ENCODE measurements around the gene CARS1. TPM values are rescaled to one million over a fixed set of nuclear protein-coding genes. Genes with fewer than 3 reads are reported as not detected.
A peak's percentile ranks its signal among the peaks of the same experiment; 100 is the strongest.

CARS1 gene
- total RNA-seq, 2 experiments from 2014 or later, result 81.4 to 97.6 TPM

DNA sequence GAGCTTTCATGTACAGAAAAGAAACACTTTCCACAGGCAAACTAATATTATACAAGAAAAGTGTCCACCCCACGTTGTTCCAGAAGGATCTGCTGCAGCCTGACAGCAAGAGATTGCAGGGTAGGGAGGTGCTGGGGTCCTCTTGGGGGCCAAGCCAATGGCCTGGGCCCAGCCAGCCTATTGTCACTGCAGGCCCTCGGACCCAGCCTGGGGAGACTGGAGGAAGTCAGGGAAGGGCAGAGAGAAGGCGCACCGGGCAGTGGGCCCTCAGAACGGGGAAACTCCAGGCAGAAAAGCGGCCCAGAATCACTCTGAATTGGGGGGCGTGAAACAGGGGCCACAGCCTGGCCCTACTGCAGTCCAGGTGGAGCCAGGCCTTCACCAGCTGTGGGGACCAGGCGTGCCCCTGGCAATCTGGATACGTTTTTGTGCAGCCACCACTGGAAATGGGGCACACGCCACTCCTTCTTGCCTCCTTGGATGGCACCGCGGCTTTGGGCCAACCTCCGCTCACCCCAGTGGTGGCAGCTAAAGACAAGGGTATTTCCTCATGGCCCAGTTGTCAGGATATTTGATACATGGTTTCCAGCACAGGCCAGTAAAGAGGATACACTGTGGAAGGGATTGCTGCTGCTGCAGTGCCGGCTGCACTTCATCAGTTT lies 61.2 kb downstream of the CARS1 start:
- Mint-ChIP-seq H3K9me3 (no peaks in the 10 kb centered on the region), H3K36me3 (ENCODE audit: low read depth) (peaks cover 26% of the 10 kb centered on the region), H3K27me3 (no peaks in the 10 kb centered on the region), H3K4me1 (peaks cover 3% of the 10 kb centered on the region), H3K27ac (peak overlapping the region; percentile 31), H3K4me3 (no peak overlapping the region)
- no peak for DNase-seq
- POLR2A ChIA-PET, result no interaction called here
- CTCF ChIA-PET, result interaction anchor here (1.0 to 1.3 kb wide), 2 partner anchors 19 to 20 kb away, joined by 3 read pairs; no protein-coding TSS in a partner anchor

GRCh38 chr11:2995031-2995561 lies 62.1 kb downstream of the CARS1 start:
- peaks cover 6% of the 10 kb centered on the region for H3K4me1 Mint-ChIP-seq
- no peaks in the 10 kb centered on the region for H3K27me3 Mint-ChIP-seq
- H3K27ac Mint-ChIP-seq, result no peak overlapping the region
- CTCF ChIA-PET, result interaction anchor here (1.3 to 1.8 kb wide), 2 partner anchors 9 to 19 kb away, joined by 3 to 6 read pairs; no protein-coding TSS in a partner anchor
- DNase-seq, result no peak
- no peaks in the 10 kb centered on the region for H3K9me3 Mint-ChIP-seq
- H3K36me3 Mint-ChIP-seq (ENCODE audit: low read depth), result peaks cover 26% of the 10 kb centered on the region
- POLR2A ChIA-PET, result no interaction called here
- no peak overlapping the region for H3K4me3 Mint-ChIP-seq

DNA sequence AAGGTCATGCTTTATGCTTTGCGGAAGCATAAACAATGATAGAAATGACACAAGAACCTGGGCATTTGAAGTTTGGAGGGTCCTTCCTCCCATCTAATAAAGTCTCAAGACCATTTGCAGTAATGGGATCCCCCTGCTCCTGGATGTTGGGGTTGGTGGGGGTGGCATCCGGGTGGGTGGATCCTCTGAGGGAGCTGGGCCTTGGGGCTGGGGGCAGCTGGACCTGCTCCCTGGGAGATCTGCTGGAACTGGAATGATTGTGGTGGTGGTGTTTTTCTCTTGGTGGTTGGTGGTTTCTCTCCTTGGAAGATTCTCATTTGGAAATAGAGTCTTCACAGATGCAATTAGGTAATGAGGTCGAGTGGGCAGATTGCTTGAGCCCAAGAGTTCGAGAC lies 62.9 kb downstream of the CARS1 start:
- H3K4me3 Mint-ChIP-seq, result peak overlapping the region; percentile 6

GRCh38 chr11:2992997-2993325 lies 64.3 kb downstream of the CARS1 start:
- peak overlapping the region; percentile 93 for H3K4me3 Mint-ChIP-seq
- H3K27ac Mint-ChIP-seq, result peak overlapping the region; percentile 97
- ChIA-PET POLR2A (no interaction called here), CTCF (no interaction called here)
- no peaks in the 10 kb centered on the region for H3K9me3 Mint-ChIP-seq
- DNase-seq, result no peak
- peaks cover 21% of the 10 kb centered on the region for H3K4me1 Mint-ChIP-seq
- H3K36me3 Mint-ChIP-seq (ENCODE audit: low read depth), result peaks cover 35% of the 10 kb centered on the region
- no peaks in the 10 kb centered on the region for H3K27me3 Mint-ChIP-seq

More for the DNA sequence above, 62.9 kb downstream of the CARS1 start:
- H3K9me3 Mint-ChIP-seq, result no peaks in the 10 kb centered on the region
- no peaks in the 10 kb centered on the region for H3K27me3 Mint-ChIP-seq
- H3K36me3 Mint-ChIP-seq (ENCODE audit: low read depth), result peaks cover 26% of the 10 kb centered on the region
- POLR2A ChIA-PET, result no interaction called here
- no peak for DNase-seq
- CTCF ChIA-PET, result interaction anchor here (1.8 kb wide), 1 partner anchor 9 kb away, joined by 6 read pairs; no protein-coding TSS in a partner anchor
- peaks cover 12% of the 10 kb centered on the region for H3K4me1 Mint-ChIP-seq
- H3K27ac Mint-ChIP-seq, result peak overlapping the region; percentile 43

DNA sequence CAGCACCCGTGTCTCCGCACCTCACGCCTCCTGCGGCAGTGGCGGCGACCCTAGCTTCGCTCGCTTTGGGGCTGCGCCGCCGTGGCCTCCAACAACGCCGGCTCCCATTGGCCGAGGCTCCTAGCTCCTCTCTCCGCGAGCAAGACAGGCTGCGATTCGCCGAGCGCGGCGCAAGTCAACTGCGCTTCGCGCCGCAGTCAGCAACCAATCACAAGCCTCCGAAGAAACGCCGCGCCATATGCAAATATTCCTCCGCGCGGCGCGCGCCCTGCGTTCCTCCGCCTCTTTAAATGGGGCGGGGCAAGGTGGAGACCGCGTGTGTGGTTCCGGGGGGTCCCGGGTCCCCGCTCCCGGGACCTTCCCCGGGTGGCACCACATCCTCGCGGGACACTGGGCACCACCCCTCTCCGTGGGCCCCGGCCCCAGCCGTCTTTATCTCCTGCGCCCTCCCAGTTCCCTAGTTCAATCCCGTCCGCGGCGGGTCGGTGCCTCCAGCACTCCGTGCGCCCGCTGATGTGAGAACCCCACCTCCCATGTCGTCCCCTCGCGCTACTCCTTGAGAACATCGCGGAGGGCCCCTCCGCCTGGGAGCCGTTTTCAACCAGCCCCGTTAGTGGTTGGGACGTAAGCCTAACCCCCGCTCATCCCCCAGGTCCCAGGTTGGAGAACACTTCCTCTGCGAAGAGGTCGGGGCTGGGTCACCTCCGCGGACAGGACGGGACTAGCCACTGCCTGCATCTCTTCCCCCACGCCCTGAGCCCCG lies 64.8 kb downstream of the CARS1 start, which contains the start of gene NAP1L4:
Gene NAP1L4 (minus strand): TSS at position 96 of the 763 bp plus-strand sequence. CDS start 13,109 bp downstream, outside the sequence.
- H3K27me3 Mint-ChIP-seq, result no peaks in the 10 kb centered on the region
- ChIA-PET POLR2A (interaction anchor here (0.7 to 1.0 kb wide), 2 partner anchors 21 to 22 kb away, joined by 4 to 7 read pairs; no protein-coding TSS in a partner anchor), CTCF (interaction anchor here (0.6 to 0.7 kb wide), 2 partner anchors 9 to 22 kb away, joined by 4 to 5 read pairs; no protein-coding TSS in a partner anchor)
- peaks cover 39% of the 10 kb centered on the region for H3K36me3 Mint-ChIP-seq (ENCODE audit: low read depth)
- peak within 1 kb of the TSS; percentile 96 for H3K4me3 Mint-ChIP-seq
- DNase-seq, result peak; percentile 97
- peak within 1 kb of the TSS; percentile 97 for H3K27ac Mint-ChIP-seq
- H3K9me3 Mint-ChIP-seq, result no peaks in the 10 kb centered on the region
- H3K4me1 Mint-ChIP-seq, result peaks cover 24% of the 10 kb centered on the region

- CTCF ChIA-PET, result interaction anchor here (0.6 to 0.7 kb wide), 2 partner anchors 10 to 23 kb away, joined by 4 to 5 read pairs; no protein-coding TSS in a partner anchor
- DNase-seq, result no peak
- POLR2A ChIA-PET, result interaction anchor here (0.7 to 1.0 kb wide), 2 partner anchors 22 to 23 kb away, joined by 4 to 7 read pairs; no protein-coding TSS in a partner anchor
- Mint-ChIP-seq H3K27ac (peak overlapping the region; percentile 97), H3K9me3 (no peaks in the 10 kb centered on the region), H3K36me3 (ENCODE audit: low read depth) (peaks cover 44% of the 10 kb centered on the region), H3K27me3 (no peaks in the 10 kb centered on the region), H3K4me3 (peak overlapping the region; percentile 96), H3K4me1 (peaks cover 30% of the 10 kb centered on the region)
Observed at GRCh38 chr11:2991452-2992233, 65.6 kb downstream of the CARS1 start.

DNA sequence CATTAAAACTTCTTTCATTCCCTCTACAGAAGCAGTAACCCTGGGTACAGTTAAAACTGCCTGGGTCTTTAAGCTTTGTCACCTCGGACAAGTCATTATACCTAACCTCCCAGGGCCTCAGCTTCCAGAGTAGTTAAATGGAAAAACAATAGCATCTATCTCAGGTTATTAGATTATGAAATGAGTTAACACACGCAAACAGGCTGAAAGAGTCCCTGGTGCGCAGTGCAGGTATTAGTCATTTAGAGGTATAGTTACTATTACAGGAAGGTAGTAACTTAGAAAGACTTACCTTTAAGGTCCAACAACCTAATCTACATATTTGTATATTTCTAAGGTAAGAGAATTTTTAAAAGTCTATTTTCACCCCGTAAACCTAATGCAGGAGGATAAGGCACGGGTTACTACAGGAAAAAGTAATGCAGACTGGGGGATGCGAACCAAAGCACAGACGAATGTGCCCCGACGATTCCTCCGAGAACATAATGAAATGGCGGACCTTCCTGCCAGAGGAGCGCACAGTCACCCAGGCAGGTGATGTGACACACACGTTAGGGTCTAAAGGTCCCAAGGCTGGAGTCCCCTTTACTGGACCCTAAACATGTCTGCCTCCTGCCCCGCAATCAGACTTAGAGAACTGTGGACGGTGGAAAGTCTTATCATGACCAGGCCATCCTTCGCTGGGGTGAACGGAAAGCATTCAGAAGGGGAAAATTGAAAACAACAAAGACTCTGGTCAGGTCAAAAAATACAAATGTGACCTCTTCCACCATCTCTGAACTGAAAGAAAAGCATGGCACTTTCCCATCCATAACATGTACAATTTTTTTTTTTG lies 66.4 kb downstream of the CARS1 start:
- Mint-ChIP-seq H3K36me3 (ENCODE audit: low read depth) (peaks cover 43% of the 10 kb centered on the region), H3K27me3 (no peaks in the 10 kb centered on the region), H3K4me1 (peaks cover 33% of the 10 kb centered on the region), H3K4me3 (peak overlapping the region; percentile 96), H3K27ac (peak overlapping the region; percentile 97), H3K9me3 (no peaks in the 10 kb centered on the region)
- ChIA-PET POLR2A (interaction anchor here (2.2 kb wide), 1 partner anchor 23 kb away, joined by 11 read pairs; no protein-coding TSS in a partner anchor), CTCF (interaction anchor here (1.0 to 2.0 kb wide), 6 partner anchors 10 to 101 kb away, joined by 4 to 7 read pairs (median 5); no protein-coding TSS in a partner anchor)
- DNase-seq, result peak; percentile 47

GRCh38 chr11:2989551-2989950 lies 67.7 kb downstream of the CARS1 start:
- Mint-ChIP-seq H3K9me3 (no peaks in the 10 kb centered on the region), H3K27ac (peak overlapping the region; percentile 97), H3K36me3 (ENCODE audit: low read depth) (peaks cover 50% of the 10 kb centered on the region), H3K27me3 (no peaks in the 10 kb centered on the region), H3K4me3 (peak overlapping the region; percentile 96), H3K4me1 (peaks cover 41% of the 10 kb centered on the region)
- ChIA-PET CTCF (interaction anchor here (0.6 to 2.0 kb wide), 11 partner anchors 8 to 102 kb away, joined by 3 to 7 read pairs (median 4); no protein-coding TSS in a partner anchor), POLR2A (interaction anchor here (2.2 kb wide), 1 partner anchor 25 kb away, joined by 11 read pairs; no protein-coding TSS in a partner anchor)
- DNase-seq, result no peak

DNA sequence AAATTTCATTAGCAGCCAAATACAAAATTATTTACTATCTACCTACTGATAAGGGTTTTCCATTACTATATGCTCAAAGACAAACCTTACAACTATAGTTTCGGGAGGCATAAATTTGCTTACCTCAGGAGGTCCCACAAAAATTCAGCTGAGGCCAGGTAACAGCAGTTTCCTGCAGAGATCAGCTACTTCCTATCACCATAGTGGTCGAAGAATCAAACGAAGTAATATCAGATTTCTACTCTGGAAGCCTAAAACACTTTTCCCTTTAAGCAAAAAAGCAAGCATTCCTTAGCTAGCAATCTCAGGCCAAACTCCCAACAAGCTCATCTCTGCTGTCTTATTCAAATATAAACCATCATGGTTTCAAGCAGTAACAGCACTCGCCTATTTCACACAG lies 68.2 kb downstream of the CARS1 start:
- Mint-ChIP-seq H3K4me1 (peaks cover 42% of the 10 kb centered on the region), H3K4me3 (peak overlapping the region; percentile 96), H3K27me3 (no peaks in the 10 kb centered on the region), H3K36me3 (ENCODE audit: low read depth) (peaks cover 53% of the 10 kb centered on the region), H3K9me3 (no peaks in the 10 kb centered on the region), H3K27ac (peak overlapping the region; percentile 97)
- ChIA-PET POLR2A (interaction anchor here (2.2 kb wide), 1 partner anchor 25 kb away, joined by 11 read pairs; no protein-coding TSS in a partner anchor), CTCF (interaction anchor here (0.6 to 2.0 kb wide), 11 partner anchors 8 to 102 kb away, joined by 3 to 7 read pairs (median 4); no protein-coding TSS in a partner anchor)
- DNase-seq, result no peak

DNA sequence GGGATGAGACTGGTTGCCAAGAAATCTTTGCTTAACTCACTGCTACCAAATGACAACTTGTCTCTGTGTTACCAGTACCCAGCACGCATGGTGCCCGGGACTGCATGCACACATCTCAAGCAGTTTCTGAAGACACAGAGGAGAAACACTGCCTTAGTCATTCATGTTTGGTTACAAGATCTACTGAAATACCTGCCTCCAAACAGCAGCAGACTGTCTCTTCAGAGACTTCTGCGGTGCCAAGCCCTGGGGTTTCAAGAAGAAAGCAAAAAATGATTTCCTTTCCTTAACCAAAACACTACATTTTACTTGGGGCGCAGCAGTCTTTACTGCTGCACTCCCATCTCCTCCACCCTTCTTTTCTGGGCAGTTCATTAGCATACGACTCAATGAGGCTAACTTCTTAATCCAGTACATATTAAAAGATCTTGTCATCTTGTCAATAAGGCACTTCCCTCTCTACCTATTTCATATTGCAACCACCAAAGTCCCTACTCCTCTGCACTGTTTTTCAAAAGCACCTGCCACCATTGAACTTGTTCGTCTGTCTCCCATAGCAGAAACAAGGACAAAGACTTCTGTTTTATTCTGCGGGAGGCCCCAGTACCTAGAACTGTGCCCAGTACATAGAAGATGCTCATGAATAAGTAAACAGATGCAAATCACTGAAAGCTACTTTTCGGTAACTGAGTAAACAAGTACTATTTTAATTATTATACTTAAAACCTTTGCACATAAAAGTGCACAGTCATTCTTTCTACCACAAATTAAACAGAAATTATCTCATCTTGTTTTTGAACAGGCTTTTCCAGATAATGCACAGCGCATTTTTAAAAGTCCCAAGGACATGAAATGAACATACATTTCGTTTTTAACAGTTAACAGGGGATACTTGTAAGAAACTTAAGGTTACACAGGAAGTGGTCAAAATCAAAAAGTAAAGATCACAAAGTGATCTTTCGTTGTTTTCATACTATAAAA lies 69.1 kb downstream of the CARS1 start:
- peak; percentile 71 for DNase-seq
- Mint-ChIP-seq H3K27me3 (no peaks in the 10 kb centered on the region), H3K9me3 (no peaks in the 10 kb centered on the region), H3K4me3 (peak overlapping the region; percentile 96), H3K36me3 (ENCODE audit: low read depth) (peaks cover 59% of the 10 kb centered on the region), H3K4me1 (peaks cover 50% of the 10 kb centered on the region), H3K27ac (peak overlapping the region; percentile 97)
- ChIA-PET CTCF (interaction anchor here (0.7 to 1.9 kb wide), 7 partner anchors 16 to 103 kb away, joined by 3 to 5 read pairs (median 3); no protein-coding TSS in a partner anchor), POLR2A (interaction anchor here (2.2 kb wide), 1 partner anchor 26 kb away, joined by 11 read pairs; no protein-coding TSS in a partner anchor)

Measured in activated CD4-positive, alpha-beta T cell treated with anti-CD3 and anti-CD28 coated beads, Interleukin-2, amount 10 ng/mL, durations not matched to agents 7 days and 5 days (primary cell).